T-cell (primary cell): ENCODE results near the gene GSTA1. TPM values are rescaled to one million over a fixed set of nuclear protein-coding genes. Genes with fewer than 3 reads are reported as not detected.
"Not testable (repeated sequence)": the region's sequence is repeated elsewhere in the genome, so short reads cannot be mapped to it uniquely, and the experiment has no call there.

Experiments used
- ATAC-seq, 4 experiments: fragments of 200-7000 bp in 3 of 4; fragments of 150-1000 bp in 1 of 4; cut with Tn5 transposase; replicated peaks in 1 of 4; 1 replicate in 3 of 4; 2 replicates in 1 of 4; pipeline ENCODE4 v1.10.0; 2021; ENCODE audit warnings: moderate library complexity in 3 of 4, mild to moderate bottlenecking in 2 of 4, moderate number of reproducible peaks in 1 of 4
- CTCF ChIA-PET, 2 donors: fragments of 300-600 bp; sonication (Branson Sonifier 250); formaldehyde crosslinking; loops; one replicate each; lab custom pipeline; 2022; ENCODE audit warnings: antibody characterized with exemption in 2 of 2; lab: Charles Lee
- POLR2A ChIA-PET, 2 donors: fragments of 300-600 bp; sonication (Branson Sonifier 250); formaldehyde crosslinking; loops; one replicate each; lab custom pipeline; 2022; ENCODE audit warnings: antibody characterized with exemption in 2 of 2; lab: Charles Lee
- DNase-seq, 35 experiments: peaks; one replicate each; pipeline versions ENCODE4 v3.0.0 to v3.0.0-alpha.2; 2013 to 2023
- H3K27ac ChIP-seq: one replicate; pipeline ENCODE4 v1.5.1; 2013; ENCODE audit warnings: low read length
- H3K27me3 ChIP-seq, 2 experiments: replicated peaks in 1 of 2; 1 replicate in 1 of 2; 2 replicates in 1 of 2; pipeline versions ENCODE4 v1.6.1 to v1.7.0; 2013; ENCODE audit warnings: low read length in 1 of 2, mixed read lengths in 1 of 2; ENCODE audit not compliant: control insufficient read depth in 2 of 2, insufficient read depth in 2 of 2; ENCODE audit errors: extremely low read depth in 1 of 2
- H3K36me3 ChIP-seq, 2 donors: 1 replicate in 1 of 2; 2 replicates in 1 of 2; pipeline versions ENCODE4 v1.6.1 to v1.7.0; 2013; ENCODE audit warnings: low read length in 1 of 2; ENCODE audit not compliant: control insufficient read depth in 2 of 2, insufficient read depth in 1 of 2; ENCODE audit errors: extremely low read depth in 1 of 2
- H3K4me1 ChIP-seq, 2 experiments: 1 replicate in 1 of 2; 2 replicates in 1 of 2; pipeline versions ENCODE4 v1.6.1 to v1.7.0; 2013; ENCODE audit warnings: low read length in 2 of 2, mixed read lengths in 1 of 2; ENCODE audit not compliant: insufficient read depth in 2 of 2, control insufficient read depth in 1 of 2; ENCODE audit errors: extremely low read depth in 1 of 2
- H3K4me3 ChIP-seq, 2 donors: 1 replicate in 1 of 2; 2 replicates in 1 of 2; pipeline versions ENCODE4 v1.5.1 to v1.7.0; 2013; ENCODE audit warnings: mild to moderate bottlenecking in 2 of 2, low read length in 1 of 2, moderate library complexity in 1 of 2; ENCODE audit not compliant: control insufficient read depth in 1 of 2; ENCODE audit errors: extremely low read depth in 1 of 2
- H3K9me3 ChIP-seq: 2 replicates; pipeline ENCODE4 v1.7.0; 2013
- H3K27ac Mint-ChIP-seq, 2 donors: one replicate each; pipeline ENCODE4 v1.8.0; 2020 to 2021; ENCODE audit warnings: mild to moderate bottlenecking in 2 of 2, mixed read lengths in 2 of 2
- H3K27me3 Mint-ChIP-seq, 2 donors: one replicate each; pipeline ENCODE4 v1.8.0; 2021 to 2022; ENCODE audit warnings: mixed read lengths in 2 of 2
- H3K36me3 Mint-ChIP-seq: one replicate; pipeline ENCODE4 v1.8.0; 2021; ENCODE audit warnings: mixed read lengths
- H3K4me1 Mint-ChIP-seq, 3 donors: one replicate each; pipeline ENCODE4 v1.8.0; 2020 to 2022; ENCODE audit warnings: mixed read lengths in 3 of 3, mild to moderate bottlenecking in 1 of 3
- H3K4me3 Mint-ChIP-seq, 3 donors: one replicate each; pipeline ENCODE4 v1.8.0; 2020 to 2022; ENCODE audit warnings: mild to moderate bottlenecking in 3 of 3, mixed read lengths in 3 of 3, moderate library complexity in 3 of 3
- H3K9me3 Mint-ChIP-seq, 3 donors: one replicate each; pipeline ENCODE4 v1.8.0; 2020 to 2022; ENCODE audit warnings: mixed read lengths in 3 of 3
- WGBS: methylation state at CpG from one replicate; pipeline ENCODE4 v1.1.5; 2013; ENCODE audit warnings: missing lambda C conversion rate; ENCODE audit not compliant: insufficient coverage; 5-methylcytosine and 5-hydroxymethylcytosine counted together
- total RNA-seq, 35 experiments: library from RNA in 6 of 35; stranded (reverse) in 6 of 35; fragments of 120-200 nt in 1 of 35; gene quantifications; one replicate each; pipeline versions ENCODE4 v1.2.1 to v1.2.4 and lab custom pipeline; 2013 to 2026

GSTA1 gene
- total RNA-seq, 5 donors from 2014 or later (not counting 1 experiment from before 2014, with no cell fraction given) = 0.82 to 1.2 (median 1.1) TPM; not detected in 2

DNA sequence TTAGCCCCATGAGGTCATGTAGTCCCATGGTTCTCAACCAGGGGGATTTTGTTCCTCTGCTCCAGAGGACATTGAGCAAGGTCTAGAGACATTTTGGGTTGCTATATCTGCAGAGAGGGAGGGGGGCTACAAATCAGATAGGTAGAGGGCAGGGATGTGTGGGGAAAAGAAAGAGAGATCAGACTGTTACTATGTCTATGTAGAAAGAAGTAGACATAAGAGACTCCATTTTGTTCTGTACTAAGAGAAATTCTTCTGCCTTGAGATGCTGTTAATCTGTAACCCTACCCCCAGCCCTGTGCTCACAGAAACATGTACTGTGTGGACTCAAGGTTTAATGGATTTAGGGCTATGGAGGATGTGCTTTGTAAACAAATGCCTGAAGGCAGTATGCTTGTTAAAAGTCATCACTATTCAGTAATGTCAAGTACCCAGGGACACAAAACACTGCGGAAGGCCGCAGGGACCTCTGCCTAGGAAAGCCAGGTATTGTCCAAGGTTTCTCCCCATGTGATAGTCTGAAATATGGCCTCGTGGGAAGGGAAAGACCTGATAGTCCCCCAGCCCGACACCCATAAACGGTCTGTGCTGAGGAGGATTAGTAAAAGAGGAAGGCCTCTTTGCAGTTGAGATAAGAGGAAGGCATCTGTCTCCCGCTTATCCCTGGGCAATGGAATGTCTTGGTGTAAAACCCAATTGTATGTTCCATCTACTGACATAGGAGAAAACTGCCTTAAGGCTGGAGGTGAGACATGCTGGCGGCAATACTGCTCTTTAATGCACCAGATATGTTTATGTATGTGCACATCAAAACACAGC lies 41.7 kb downstream of the GSTA1 start:
- CTCF ChIA-PET, H3K4me3 Mint-ChIP-seq: not testable (repeated sequence)

DNA sequence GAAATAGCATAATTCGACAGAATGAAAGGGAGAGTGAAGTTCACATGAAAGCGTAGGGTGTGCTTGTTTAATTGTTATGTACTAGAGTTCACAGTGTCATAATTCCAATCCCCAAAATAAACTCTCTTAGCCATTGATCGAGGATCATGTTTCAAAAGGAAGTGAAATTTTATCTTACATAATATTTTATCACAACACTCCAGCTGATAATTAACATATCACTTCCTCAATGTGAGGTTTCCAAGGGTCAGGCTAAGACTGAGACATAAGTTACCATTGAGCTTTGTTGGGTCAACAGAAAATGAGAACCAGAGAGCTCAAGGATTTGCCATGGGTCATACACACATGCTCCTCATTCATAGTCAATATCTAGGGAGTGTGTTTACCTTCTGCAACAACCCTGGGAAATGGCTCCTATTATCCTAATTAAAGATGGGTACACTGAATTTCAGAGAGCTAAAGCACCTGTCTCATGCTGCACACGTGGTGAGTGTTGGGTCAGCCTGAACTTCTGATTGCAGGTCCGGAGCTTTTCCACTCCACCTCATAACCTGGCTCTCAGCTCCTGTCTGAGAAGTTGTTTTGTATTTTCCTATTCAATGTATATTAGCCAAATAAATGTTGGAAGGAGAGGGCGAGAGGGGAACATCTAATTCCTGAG lies 43.4 kb downstream of the GSTA1 start:
- H3K27me3 ChIP-seq = no peaks in the 10 kb centered on the region
- H3K4me1 ChIP-seq = no peaks in the 10 kb centered on the region
- DNase-seq = no peak
- H3K36me3 ChIP-seq = no peaks in the 10 kb centered on the region
- ATAC-seq = no peak
- H3K27ac ChIP-seq = no peak overlapping the region
- no peaks in the 10 kb centered on the region for H3K9me3 Mint-ChIP-seq
- H3K4me3 ChIP-seq = no peak overlapping the region
- no peaks in the 10 kb centered on the region for H3K36me3 Mint-ChIP-seq
- ChIA-PET POLR2A (no interaction called here), CTCF (no interaction called here)
- H3K27ac Mint-ChIP-seq = no peak overlapping the region
- H3K4me3 Mint-ChIP-seq = no peak overlapping the region
- H3K9me3 ChIP-seq = no peaks in the 10 kb centered on the region
- H3K27me3 Mint-ChIP-seq = peaks cover 11 to 26% of the 10 kb centered on the region in 2 donors
- WGBS = no CpG with 5 or more reads among the region's 6 CpGs
- H3K4me1 Mint-ChIP-seq = no peaks in the 10 kb centered on the region

More for the DNA sequence above, 41.7 kb downstream of the GSTA1 start:
- H3K9me3 Mint-ChIP-seq, H3K27ac Mint-ChIP-seq, H3K4me3 ChIP-seq, DNase-seq, H3K9me3 ChIP-seq, H3K36me3 ChIP-seq, POLR2A ChIA-PET, H3K4me1 Mint-ChIP-seq, ATAC-seq, H3K27me3 ChIP-seq, H3K4me1 ChIP-seq, H3K27ac ChIP-seq, H3K36me3 Mint-ChIP-seq: not testable (repeated sequence)
- WGBS = no CpG with 5 or more reads among the region's 7 CpGs
- peaks cover 14 to 36% of the 10 kb centered on the region in 2 donors for H3K27me3 Mint-ChIP-seq

DNA sequence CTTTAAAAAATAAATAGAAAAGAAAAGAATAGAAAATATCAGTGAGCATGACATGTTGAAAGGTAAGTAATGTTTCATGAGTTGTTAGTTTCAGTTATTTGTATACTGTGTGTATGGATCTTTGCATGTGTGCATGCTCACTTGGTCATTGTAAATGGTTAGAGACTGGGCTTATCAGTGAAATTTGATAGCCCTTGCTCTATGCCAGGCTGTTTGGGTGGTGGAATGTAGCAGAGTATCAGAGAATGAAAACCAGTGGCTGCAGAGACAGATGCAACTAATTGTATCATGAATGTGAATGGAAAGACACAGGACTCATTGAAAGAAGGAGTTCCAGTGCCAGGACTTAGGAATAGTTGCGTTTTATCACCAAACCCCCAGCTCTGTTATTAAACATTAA lies 44.5 kb downstream of the GSTA1 start:
- H3K27ac ChIP-seq = no peak overlapping the region
- ATAC-seq = no peak
- Mint-ChIP-seq H3K4me1 (no peaks in the 10 kb centered on the region), H3K27me3 (peaks cover 13 to 30% of the 10 kb centered on the region in 2 donors), H3K9me3 (no peaks in the 10 kb centered on the region), H3K36me3 (no peaks in the 10 kb centered on the region), H3K4me3 (no peak overlapping the region), H3K27ac (no peak overlapping the region)
- no peak for DNase-seq
- no peak overlapping the region for H3K4me3 ChIP-seq
- WGBS = no CpG with 5 or more reads among the region's 1 CpG
- no peaks in the 10 kb centered on the region for H3K9me3 ChIP-seq
- CTCF ChIA-PET = interaction anchor here (0.6 to 0.7 kb wide), 3 partner anchors 25 to 834 kb away, joined by 4 to 7 read pairs (median 5); no protein-coding TSS in a partner anchor
- H3K4me1 ChIP-seq = no peaks in the 10 kb centered on the region
- POLR2A ChIA-PET = no interaction called here
- no peaks in the 10 kb centered on the region for H3K27me3 ChIP-seq
- H3K36me3 ChIP-seq = no peaks in the 10 kb centered on the region

DNA sequence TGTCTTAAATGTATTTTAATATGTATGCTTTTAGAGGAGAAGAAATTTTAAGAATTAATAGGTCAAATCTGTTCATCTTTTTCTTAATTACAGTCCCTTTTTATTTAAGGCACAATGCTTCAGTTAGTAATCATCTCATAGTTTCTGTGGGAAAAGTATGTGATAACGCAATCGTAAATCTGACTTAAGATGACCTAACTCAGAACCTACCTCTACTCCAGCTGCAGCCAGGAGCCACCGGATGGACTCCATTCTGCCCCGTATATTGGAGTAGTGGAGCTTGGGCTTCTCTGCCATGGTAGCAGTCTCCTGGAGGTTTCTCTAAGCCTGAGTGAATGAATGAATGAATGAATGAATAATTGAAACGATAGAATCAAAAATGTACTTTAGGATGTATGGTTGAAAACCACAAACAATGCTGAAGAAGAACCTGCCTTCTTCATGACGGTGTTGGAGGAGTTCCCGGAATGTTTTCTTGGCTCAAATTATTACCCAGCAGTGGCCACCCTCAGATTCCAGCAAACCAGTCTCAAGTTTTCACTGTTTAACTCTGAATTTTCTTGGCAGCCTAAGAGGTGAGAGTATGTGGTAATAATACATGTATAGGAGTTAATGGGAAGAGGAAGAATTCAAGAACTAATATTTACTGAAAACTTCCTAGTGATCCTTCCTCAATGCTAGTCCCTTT lies 45.8 kb downstream of the GSTA1 start:
- H3K36me3 ChIP-seq, H3K4me3 Mint-ChIP-seq, H3K4me1 Mint-ChIP-seq, H3K9me3 ChIP-seq, H3K36me3 Mint-ChIP-seq, H3K27ac ChIP-seq, H3K4me3 ChIP-seq, H3K4me1 ChIP-seq, DNase-seq, H3K27me3 ChIP-seq, H3K27ac Mint-ChIP-seq, ATAC-seq, H3K9me3 Mint-ChIP-seq, POLR2A ChIA-PET: not testable (repeated sequence)
- no CpG with 5 or more reads among the region's 7 CpGs for WGBS
- CTCF ChIA-PET = interaction anchor here in 1 of 2 donors (0.6 kb wide), 1 partner anchor 296 kb away, joined by 4 read pairs; no protein-coding TSS in a partner anchor
- peaks cover 13 to 30% of the 10 kb centered on the region in 2 donors for H3K27me3 Mint-ChIP-seq

DNA sequence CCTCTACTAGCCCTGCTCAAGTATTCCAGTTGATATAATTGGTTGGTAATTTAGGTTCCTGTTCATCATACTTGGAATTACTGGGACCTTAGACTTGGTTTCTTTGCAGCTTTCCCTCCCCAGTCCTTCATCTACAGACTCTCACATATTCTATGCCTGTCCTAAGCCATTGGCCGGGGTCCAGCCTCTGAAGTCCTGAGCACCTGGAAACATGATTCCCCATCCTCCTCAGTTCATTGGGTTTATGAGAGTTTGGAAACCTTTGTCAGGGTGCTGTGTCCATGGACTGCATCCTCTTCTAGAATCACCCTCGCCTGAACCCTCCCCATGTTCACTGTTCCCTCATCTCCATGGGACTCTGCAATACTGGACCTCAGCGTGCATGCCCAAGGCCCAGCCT lies 49.2 kb downstream of the GSTA1 start:
- Histone ChIP-seq H3K9me3 (no peaks in the 10 kb centered on the region), H3K27ac (no peak overlapping the region), H3K4me1 (no peaks in the 10 kb centered on the region), H3K27me3 (peaks cover 0 to 4% of the 10 kb centered on the region in 2 experiments), H3K4me3 (no peak overlapping the region), H3K36me3 (no peaks in the 10 kb centered on the region)
- H3K4me3 Mint-ChIP-seq = no peak overlapping the region
- no peak overlapping the region for H3K27ac Mint-ChIP-seq
- no peaks in the 10 kb centered on the region for H3K36me3 Mint-ChIP-seq
- CTCF ChIA-PET = no interaction called here
- POLR2A ChIA-PET = no interaction called here
- H3K27me3 Mint-ChIP-seq = peaks cover 8 to 18% of the 10 kb centered on the region in 2 donors
- ATAC-seq (no peak), DNase-seq (no peak)
- no peaks in the 10 kb centered on the region for H3K4me1 Mint-ChIP-seq
- no CpG with 5 or more reads among the region's 3 CpGs for WGBS
- H3K9me3 Mint-ChIP-seq = peaks cover 5 to 8% (median 6%) of the 10 kb centered on the region in 3 donors

DNA sequence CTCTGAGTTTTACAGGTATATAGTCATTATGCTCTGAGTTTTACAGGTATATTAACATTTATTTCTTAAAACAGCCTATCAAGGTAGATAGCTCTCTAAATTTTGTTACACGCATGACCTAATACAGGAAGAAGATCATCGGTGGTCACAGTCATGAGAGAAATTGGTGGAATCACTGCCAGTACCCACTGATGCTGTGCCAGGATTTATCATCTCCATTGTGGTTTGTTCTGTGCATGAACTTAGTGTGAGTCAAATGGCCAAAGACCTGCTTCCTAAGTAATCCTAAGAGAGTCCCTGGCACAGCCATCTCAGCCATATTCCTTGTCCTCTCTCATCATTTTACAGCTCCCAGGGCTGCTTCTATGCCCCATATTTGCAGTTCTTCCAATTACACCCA lies 50.5 kb downstream of the GSTA1 start:
- H3K27ac Mint-ChIP-seq, H3K4me1 ChIP-seq, H3K36me3 Mint-ChIP-seq, H3K27me3 ChIP-seq, POLR2A ChIA-PET, CTCF ChIA-PET, H3K4me1 Mint-ChIP-seq, ATAC-seq, H3K36me3 ChIP-seq, H3K4me3 Mint-ChIP-seq, H3K27ac ChIP-seq, DNase-seq, H3K9me3 Mint-ChIP-seq, H3K4me3 ChIP-seq, H3K9me3 ChIP-seq: not testable (repeated sequence)
- no CpG with 5 or more reads among the region's 2 CpGs for WGBS
- peaks cover 6 to 18% of the 10 kb centered on the region in 2 donors for H3K27me3 Mint-ChIP-seq
